ENCODE measurements around the gene COL4A1. TPM values are rescaled to one million over a fixed set of nuclear protein-coding genes. Genes with fewer than 3 reads are reported as not detected.

Gene COL4A1
- polyA plus RNA-seq, 1 experiment, result 210 TPM

GRCh38 chr13:110186231-110186855 lies 120.6 kb downstream of the COL4A1 start:
- H3K9me3 ChIP-seq (ENCODE audit: control insufficient read depth, insufficient read depth, low read length), result no peaks in the 10 kb centered on the region; the same call in 1 of the 2 replicates
- H3K4me3 ChIP-seq (ENCODE audit: low read depth, low read length), result no peak overlapping the region
- no peak overlapping the region for H3K27ac ChIP-seq (ENCODE audit: low read depth, low read length)
- CTCF ChIA-PET, result no interaction called here
- no peak for TF ChIP-seq CTCF (IDR thresholded peaks at IDR 0.05; ENCODE audit: low read depth, low read length)
- POLR2A ChIA-PET, result no interaction called here
- H3K27me3 ChIP-seq (ENCODE audit: control insufficient read depth, insufficient read depth, low read length), result no peaks in the 10 kb centered on the region
- DNase-seq (ENCODE audit: low read depth, low spot score), result no peak

GRCh38 chr13:110185696-110186095 lies 121.3 kb downstream of the COL4A1 start:
- Histone ChIP-seq H3K4me3 (ENCODE audit: low read depth, low read length) (no peak overlapping the region), H3K27me3 (ENCODE audit: control insufficient read depth, insufficient read depth, low read length) (no peaks in the 10 kb centered on the region), H3K9me3 (ENCODE audit: control insufficient read depth, insufficient read depth, low read length) (no peaks in the 10 kb centered on the region; the same call in 1 of the 2 replicates), H3K27ac (ENCODE audit: low read depth, low read length) (no peak overlapping the region)
- ChIA-PET POLR2A (no interaction called here), CTCF (no interaction called here)
- no peak for DNase-seq (ENCODE audit: low read depth, low spot score)
- no peak for TF ChIP-seq CTCF (IDR thresholded peaks at IDR 0.05; ENCODE audit: low read depth, low read length)

- Histone ChIP-seq H3K27ac (ENCODE audit: low read depth, low read length) (no peak overlapping the region), H3K27me3 (ENCODE audit: control insufficient read depth, insufficient read depth, low read length) (no peaks in the 10 kb centered on the region), H3K9me3 (ENCODE audit: control insufficient read depth, insufficient read depth, low read length) (no peaks in the 10 kb centered on the region; the same call in 1 of the 2 replicates), H3K4me3 (ENCODE audit: low read depth, low read length) (no peak overlapping the region)
- CTCF ChIA-PET, result interaction anchor here (0.6 kb wide), 1 partner anchor 533 kb away, joined by 5 read pairs; no protein-coding TSS in a partner anchor
- POLR2A ChIA-PET, result interaction anchor here (0.6 kb wide), 1 partner anchor 242 kb away, joined by 3 read pairs; no protein-coding TSS in a partner anchor
- no peak for DNase-seq (ENCODE audit: low read depth, low spot score)
- TF ChIP-seq CTCF (IDR thresholded peaks at IDR 0.05; ENCODE audit: low read depth, low read length), result no peak
These were observed 123.0 kb downstream of the COL4A1 start for GRCh38 chr13:110183910-110184309.

- no peaks in the 10 kb centered on the region; the same call in 1 of the 2 replicates for H3K9me3 ChIP-seq (ENCODE audit: control insufficient read depth, insufficient read depth, low read length)
- ChIA-PET CTCF (no interaction called here), POLR2A (no interaction called here)
- no peaks in the 10 kb centered on the region for H3K27me3 ChIP-seq (ENCODE audit: control insufficient read depth, insufficient read depth, low read length)
- no peak for DNase-seq (ENCODE audit: low read depth, low spot score)
- H3K4me3 ChIP-seq (ENCODE audit: low read depth, low read length), result no peak overlapping the region
- TF ChIP-seq CTCF (IDR thresholded peaks at IDR 0.05; ENCODE audit: low read depth, low read length), result no peak
- no peak overlapping the region for H3K27ac ChIP-seq (ENCODE audit: low read depth, low read length)
These were observed 124.5 kb downstream of the COL4A1 start for GRCh38 chr13:110182461-110182860.

- ChIA-PET POLR2A (no interaction called here), CTCF (no interaction called here)
- no peak for DNase-seq (ENCODE audit: low read depth, low spot score)
- no peaks in the 10 kb centered on the region for H3K27me3 ChIP-seq (ENCODE audit: control insufficient read depth, insufficient read depth, low read length)
- no peaks in the 10 kb centered on the region; the same call in 1 of the 2 replicates for H3K9me3 ChIP-seq (ENCODE audit: control insufficient read depth, insufficient read depth, low read length)
- no peak overlapping the region for H3K4me3 ChIP-seq (ENCODE audit: low read depth, low read length)
- TF ChIP-seq CTCF (IDR thresholded peaks at IDR 0.05; ENCODE audit: low read depth, low read length), result no peak
- H3K27ac ChIP-seq (ENCODE audit: low read depth, low read length), result no peak overlapping the region
These were observed 125.0 kb downstream of the COL4A1 start for GRCh38 chr13:110182003-110182402.

Data from AG04450 (cell line).